ENCODE data around the gene CDH16. TPM values are rescaled to one million over a fixed set of nuclear protein-coding genes. Genes with fewer than 3 reads are reported as not detected.

CDH16 gene, protein sequence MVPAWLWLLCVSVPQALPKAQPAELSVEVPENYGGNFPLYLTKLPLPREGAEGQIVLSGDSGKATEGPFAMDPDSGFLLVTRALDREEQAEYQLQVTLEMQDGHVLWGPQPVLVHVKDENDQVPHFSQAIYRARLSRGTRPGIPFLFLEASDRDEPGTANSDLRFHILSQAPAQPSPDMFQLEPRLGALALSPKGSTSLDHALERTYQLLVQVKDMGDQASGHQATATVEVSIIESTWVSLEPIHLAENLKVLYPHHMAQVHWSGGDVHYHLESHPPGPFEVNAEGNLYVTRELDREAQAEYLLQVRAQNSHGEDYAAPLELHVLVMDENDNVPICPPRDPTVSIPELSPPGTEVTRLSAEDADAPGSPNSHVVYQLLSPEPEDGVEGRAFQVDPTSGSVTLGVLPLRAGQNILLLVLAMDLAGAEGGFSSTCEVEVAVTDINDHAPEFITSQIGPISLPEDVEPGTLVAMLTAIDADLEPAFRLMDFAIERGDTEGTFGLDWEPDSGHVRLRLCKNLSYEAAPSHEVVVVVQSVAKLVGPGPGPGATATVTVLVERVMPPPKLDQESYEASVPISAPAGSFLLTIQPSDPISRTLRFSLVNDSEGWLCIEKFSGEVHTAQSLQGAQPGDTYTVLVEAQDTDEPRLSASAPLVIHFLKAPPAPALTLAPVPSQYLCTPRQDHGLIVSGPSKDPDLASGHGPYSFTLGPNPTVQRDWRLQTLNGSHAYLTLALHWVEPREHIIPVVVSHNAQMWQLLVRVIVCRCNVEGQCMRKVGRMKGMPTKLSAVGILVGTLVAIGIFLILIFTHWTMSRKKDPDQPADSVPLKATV
- total RNA-seq = not detected in 2 replicates

DNA sequence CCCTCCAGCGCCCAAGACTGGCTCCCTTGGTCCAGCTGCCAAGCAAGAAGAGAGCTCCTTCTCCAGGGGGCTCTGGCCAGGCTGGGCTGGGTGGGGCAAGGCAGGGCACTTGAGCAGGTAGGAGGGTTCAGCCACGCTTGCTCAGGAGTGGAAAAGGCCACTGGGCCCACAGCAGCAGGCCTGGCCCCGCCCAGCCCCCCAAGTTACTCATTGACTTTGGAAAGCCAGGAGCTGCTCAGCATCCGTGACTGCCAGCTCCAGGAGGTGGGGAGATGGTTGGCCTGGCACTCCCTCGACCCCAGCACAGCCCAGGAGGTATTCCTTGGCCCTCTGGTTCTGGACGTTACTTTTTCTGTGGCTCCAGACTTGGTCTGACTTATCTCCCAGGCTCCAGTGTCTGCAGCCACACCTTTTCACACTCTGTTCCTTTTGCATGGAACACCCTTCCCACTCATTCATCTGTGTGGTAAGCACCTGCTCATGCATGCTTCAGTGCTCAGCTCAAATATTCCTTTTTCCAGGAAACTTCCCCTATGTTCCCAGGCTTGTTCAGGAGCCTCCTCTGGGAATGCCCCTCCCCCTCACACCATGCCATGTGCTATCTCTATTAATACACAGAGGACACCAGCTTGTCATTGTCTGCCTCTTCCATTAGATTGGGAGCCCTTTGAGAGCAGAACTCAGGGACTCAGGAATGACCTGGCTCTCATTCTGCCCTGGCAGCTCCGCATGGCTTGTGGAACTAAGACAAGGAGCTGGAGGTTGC lies at the start of gene CDH16:
Gene CDH16 (minus strand): TSS at position 83 of the 766 bp plus-strand sequence. CDS start 820 bp downstream, outside the sequence.

DNA sequence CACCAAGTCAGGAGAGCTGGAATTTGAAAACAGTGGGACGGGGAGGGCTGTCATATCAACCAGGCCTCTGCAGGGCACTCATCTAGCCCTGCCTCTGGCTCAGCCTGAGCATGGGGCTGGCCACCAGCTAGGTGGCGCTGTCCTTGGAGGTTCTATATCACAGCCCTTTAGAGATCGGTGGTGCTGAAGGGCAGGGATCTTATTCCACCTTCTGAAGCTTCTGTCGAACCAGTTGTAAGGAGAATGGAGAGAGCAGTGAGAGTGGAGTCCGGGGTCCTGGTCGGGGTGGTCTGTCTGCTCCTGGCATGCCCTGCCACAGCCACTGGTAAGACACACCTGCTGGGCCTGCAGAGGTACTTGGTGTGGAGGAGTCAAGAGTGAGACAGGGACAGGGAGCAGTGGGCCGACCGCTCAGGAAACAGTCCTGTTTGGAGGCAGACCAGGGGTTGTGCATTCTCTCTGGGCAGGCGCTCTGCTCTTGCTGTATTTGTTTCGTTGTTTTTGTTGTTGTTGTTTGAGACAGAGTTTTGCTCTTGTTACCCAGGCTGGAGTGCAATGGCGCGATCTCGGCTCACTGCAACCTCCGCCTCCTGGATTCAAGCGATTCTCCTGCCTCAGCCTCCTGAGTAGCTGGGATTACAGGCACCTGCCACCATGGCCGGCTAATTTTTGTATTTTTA lies 42.5 kb upstream of the CDH16 start, which contains the start of gene CES3:
Gene CES3 (plus strand): TSS at position 202 of the 680 bp plus-strand sequence. CDS start 42 bp downstream, at position 244.

DNA sequence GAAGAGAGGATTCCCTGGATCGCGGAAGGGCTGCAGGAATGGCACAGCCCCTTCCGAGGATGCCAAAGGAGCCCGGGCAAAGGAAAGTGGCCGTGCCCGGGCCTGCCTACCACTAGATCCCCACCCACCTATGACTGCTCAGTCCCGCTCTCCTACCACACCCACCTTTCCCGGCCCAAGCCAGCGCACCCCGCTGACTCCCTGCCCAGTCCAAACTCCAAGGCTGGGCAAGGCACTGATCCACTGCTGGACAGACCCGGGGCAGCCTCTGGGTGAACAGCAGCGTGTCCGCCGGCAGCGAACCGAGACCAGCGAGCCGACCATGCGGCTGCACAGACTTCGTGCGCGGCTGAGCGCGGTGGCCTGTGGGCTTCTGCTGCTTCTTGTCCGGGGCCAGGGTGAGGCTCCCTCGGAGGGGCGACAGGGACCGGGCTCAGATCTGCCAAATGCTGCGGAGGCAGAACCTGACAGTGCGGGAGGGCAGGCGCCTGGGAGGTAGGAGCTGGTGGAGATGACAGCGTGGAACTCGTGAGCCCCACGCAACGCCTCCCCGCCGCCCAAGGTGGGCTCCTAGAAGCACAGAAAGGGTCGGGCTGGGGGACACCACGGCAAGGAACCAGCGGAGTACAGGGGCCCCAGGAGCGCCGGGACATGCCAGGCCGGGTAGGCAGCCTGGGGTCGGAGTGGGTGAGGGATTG lies 16.8 kb upstream of the CDH16 start, which contains the start of gene CES2:
Gene CES2 (plus strand): TSS at position 203 of the 698 bp plus-strand sequence. CDS start 120 bp downstream, at position 323.

DNA sequence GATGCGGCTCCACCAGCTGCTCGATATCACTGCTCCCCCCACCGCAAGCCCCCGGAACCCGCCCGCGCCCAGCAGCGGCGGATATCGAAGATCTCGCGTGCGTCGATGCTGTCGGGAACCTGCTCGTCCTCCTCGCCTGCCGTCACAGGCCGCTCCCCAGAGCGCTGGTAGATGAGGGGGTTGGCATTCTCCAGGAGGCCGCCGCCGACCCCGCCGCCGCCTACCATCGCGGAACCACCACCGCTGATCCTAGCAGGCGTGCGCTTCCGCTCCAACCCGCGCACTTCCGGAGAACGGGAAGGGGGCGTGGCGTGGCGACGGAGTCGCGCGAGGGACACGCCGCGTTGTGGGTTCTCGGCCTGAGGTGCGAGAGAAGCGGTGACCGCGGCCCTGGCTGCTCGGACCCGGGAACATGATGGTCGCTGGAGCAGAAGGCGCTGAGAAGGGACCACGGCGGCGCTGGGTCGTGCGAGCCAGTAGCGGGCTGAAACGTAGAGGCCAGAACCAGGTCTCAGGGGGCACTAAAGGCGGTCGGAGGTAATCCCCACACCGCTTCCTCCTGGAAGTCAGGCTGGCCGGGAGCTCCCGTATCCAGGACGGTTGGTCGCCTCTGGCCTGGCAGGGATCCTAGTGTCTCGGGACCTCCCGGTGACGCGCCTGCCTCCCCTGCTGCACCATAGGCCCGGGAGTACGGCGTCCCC lies 15.6 kb upstream of the CDH16 start, which contains the start of gene CIAO2B:
Gene CIAO2B (minus strand): TSS at position 265 of the 701 bp plus-strand sequence. CDS start 38 bp downstream, at position 227.

DNA sequence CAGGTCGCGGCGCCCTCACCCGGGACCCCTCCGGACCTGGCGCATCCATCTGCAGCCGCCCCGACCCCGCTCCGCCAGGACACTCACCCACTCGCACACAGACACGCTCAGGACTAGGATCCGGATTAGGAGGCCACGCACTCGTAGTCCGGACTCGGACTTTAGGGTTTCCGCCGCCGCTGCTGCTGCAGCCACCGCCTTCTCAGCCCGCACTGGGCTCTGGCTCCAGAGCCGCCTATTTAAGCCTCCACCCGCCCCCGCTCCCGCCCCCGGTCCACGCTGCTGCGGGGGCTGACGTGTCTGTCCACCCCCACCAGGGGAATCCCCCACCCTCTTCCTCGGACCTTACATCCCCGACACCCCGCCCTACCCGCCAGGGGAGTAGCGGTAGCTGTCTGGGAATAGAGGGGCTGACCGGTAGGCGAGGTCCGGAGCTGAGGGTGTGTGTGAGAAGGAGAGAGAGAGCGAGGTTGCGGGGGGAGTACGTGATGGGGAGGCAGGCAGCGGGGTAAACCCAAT lies 6.7 kb upstream of the CDH16 start, which contains the start of gene RRAD:
Gene RRAD (minus strand): TSS at position 214 of the 519 bp plus-strand sequence. CDS start 356 bp downstream, outside the sequence.

DNA sequence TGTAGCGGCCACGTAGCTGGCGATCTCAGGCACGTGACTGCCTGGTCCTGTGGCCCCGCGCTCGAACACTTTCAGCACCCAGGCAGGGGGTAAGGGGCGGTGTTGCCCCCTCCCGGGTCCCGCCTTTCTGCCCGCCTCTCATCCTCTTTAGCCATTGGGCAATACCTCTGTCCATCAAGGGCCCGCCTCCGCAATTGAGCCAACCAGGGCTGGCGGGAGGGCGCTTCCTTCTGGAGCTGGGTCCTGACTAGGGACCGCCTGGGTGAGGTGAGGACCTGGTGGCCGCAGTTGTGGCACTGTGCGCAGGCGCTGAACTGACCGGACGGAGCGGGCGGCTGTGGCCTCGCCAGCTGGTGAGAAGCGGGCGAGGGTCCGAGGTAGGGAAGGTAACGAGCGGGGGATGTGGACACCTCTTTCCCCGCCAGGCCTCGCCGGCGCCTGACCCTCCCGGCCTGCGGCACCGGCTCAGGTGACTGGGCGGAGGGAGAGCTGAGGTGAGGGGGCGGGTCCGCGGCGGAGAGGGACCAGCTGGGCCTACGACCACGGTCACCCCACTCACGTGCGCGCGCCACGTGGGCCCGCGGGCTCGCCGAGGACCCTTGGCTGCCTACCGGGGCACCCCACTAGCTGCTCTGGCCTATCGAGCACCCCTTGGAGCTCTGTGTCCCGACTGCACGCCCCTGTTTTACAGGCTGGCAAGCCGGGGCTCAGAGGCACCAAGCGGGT lies 38.2 kb downstream of the CDH16 start, which contains the start of gene PDP2:
Gene PDP2 (plus strand): TSS at position 228 of the 726 bp plus-strand sequence. CDS start 3,770 bp downstream, outside the sequence.

Other genes with a start within 250 kb of the CDH16 start
- 12.0 and 17.8 TPM in 2 replicates for gene CMTM4, start 222.1 kb downstream of the CDH16 start, total RNA-seq
- gene DYNC1LI2, start 167.3 kb downstream of the CDH16 start, total RNA-seq = 132 and 146 TPM in 2 replicates
- 0.14 TPM in 1 of 2 replicates, not detected in the other for gene TERB1, start 117.3 kb downstream of the CDH16 start, total RNA-seq
- gene NAE1, start 87.9 kb downstream of the CDH16 start, total RNA-seq = 31.5 and 70.3 TPM in 2 replicates
- not detected in 2 replicates for gene CA7, start 74.5 kb downstream of the CDH16 start, total RNA-seq
- 20.1 and 25.2 TPM in 2 replicates for gene PDP2, start 38.4 kb downstream of the CDH16 start, total RNA-seq
- 11.0 and 25.8 TPM in 2 replicates for gene RRAD, start 6.7 kb upstream of the CDH16 start, total RNA-seq
- 149 and 154 TPM in 2 replicates for gene CIAO2B, start 15.5 kb upstream of the CDH16 start, total RNA-seq
- gene CES2, start 16.6 kb upstream of the CDH16 start, total RNA-seq = 38.7 and 46.4 TPM in 2 replicates
- 0.22 TPM in 1 of 2 replicates, not detected in the other for gene CES3, start 42.4 kb upstream of the CDH16 start, total RNA-seq
- gene CES4A, start 69.7 kb upstream of the CDH16 start, total RNA-seq = 2.7 and 2.8 TPM in 2 replicates
- 88.4 and 124 TPM in 2 replicates for gene CBFB, start 110.3 kb upstream of the CDH16 start, total RNA-seq
- gene PHAF1, start 191.1 kb upstream of the CDH16 start, total RNA-seq = 14.0 and 21.0 TPM in 2 replicates
- 57.3 and 63.7 TPM in 2 replicates for gene B3GNT9, start 232.1 kb upstream of the CDH16 start, total RNA-seq
- 19.8 and 24.3 TPM in 2 replicates for gene TRADD, start 241.0 kb upstream of the CDH16 start, total RNA-seq
- gene FBXL8, start 241.1 kb upstream of the CDH16 start, total RNA-seq = 9.6 and 12.7 TPM in 2 replicates
- gene HSF4, start 245.9 kb upstream of the CDH16 start, total RNA-seq = 2.4 and 9.4 TPM in 2 replicates

Measured in placental pericyte (primary cell).